NCI-H774 (cell line): ENCODE measurements around the gene GCKR.
A peak's percentile ranks its signal among the peaks of the same experiment; 100 is the strongest.

ENCODE experiments used
- DNase-seq: peaks from one replicate; lab custom pipeline; 2025; lab: John Stamatoyannopoulos, UW

The GCKR gene, protein sequence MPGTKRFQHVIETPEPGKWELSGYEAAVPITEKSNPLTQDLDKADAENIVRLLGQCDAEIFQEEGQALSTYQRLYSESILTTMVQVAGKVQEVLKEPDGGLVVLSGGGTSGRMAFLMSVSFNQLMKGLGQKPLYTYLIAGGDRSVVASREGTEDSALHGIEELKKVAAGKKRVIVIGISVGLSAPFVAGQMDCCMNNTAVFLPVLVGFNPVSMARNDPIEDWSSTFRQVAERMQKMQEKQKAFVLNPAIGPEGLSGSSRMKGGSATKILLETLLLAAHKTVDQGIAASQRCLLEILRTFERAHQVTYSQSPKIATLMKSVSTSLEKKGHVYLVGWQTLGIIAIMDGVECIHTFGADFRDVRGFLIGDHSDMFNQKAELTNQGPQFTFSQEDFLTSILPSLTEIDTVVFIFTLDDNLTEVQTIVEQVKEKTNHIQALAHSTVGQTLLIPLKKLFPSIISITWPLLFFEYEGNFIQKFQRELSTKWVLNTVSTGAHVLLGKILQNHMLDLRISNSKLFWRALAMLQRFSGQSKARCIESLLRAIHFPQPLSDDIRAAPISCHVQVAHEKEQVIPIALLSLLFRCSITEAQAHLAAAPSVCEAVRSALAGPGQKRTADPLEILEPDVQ

DNA sequence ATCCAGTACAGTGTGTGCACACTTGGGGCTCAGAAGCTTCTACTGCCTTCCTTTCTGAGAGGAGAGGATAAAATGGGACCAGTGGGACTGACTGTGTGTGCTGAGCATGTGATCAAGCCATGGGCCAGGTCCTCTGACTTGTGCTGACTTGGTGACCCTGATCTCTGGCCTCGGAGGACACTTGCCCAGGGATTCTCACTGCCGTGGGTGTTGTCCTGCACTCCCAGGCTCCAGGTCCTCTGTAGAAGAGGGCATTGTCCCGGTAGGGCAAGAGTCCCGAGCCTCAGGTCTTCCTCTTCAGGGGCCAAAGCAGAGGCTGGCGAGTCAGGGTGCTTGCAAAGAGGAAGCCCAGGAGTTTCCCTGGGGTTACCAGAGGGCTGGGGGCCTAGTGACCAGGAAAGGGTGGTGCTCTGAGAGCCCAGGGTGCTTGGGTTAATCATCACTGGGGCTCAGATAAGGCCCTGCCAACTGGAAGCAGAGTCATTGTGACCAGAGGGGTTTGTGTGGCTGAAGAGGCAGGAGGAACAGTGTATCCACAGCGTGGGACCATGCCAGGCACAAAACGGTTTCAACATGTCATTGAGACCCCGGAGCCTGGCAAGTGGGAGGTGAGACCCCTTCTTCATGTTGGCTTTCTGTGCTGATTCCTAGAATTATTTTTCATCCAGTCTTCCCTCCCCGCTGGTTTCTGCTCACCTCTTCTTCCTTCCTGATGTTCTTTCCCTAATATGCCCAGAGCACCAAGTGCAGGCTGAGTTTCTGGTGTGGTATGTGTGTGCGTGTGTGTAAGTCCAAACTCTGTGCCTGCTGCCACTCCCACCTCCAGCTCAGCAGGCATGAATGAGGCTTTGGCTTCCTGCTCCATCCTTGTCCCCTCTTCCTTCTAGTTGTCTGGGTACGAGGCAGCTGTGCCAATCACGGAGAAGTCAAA lies at the start of gene GCKR:
GCKR (plus strand) TSS at position 483 of the 931 bp plus-strand sequence; CDS start at position 549, 66 bp downstream.
- no peak for DNase-seq

DNA sequence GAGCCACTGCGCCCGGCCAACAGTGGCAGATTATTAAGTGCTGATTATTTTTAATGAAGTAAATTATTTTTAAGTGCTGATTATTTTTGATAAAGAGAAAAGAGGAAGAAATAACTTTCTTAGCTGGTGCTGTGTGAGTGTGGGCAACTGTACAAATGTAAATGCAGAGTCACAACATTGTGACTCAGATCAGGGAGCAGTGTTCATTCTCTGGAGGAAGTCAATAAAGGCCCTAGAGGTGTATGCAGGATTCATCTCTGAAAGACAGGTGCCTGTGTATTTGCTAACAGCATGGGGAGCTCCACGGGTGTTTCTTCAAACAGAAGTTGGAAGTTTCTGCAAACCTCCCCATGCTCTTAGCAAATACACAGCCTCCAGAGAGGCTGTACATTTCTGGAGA lies 48.3 kb upstream of the GCKR start:
- no peak for DNase-seq

- DNase-seq = no peak
Measured at GRCh38 chr2:27451095-27451494, 45.5 kb upstream of the GCKR start.

DNA sequence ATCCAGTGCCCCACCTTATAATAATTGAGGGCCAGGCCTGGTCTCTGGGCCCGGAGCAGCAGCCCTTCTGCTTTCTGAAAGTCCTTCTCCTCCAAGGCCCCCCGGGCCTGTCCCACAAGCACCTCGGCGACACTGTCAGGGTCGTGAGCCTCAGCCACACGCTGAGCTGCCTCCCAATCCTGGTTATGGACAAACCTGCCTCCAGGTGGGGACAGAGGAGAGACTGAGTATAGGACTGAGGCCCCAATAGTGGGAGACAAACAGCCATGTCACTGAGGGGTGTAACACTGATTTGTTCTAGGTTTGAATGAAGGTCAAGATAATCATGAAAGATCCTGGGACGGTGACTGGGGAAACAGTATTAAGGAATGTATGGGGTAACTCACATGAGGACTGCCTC lies 42.7 kb upstream of the GCKR start:
- DNase-seq = no peak

GRCh38 chr2:27461118-27461517 lies 35.5 kb upstream of the GCKR start:
- DNase-seq = no peak

GRCh38 chr2:27464443-27464842 lies 32.2 kb upstream of the GCKR start:
- DNase-seq = no peak

- DNase-seq = no peak
Measured at GRCh38 chr2:27471961-27472360, 24.7 kb upstream of the GCKR start.

DNA sequence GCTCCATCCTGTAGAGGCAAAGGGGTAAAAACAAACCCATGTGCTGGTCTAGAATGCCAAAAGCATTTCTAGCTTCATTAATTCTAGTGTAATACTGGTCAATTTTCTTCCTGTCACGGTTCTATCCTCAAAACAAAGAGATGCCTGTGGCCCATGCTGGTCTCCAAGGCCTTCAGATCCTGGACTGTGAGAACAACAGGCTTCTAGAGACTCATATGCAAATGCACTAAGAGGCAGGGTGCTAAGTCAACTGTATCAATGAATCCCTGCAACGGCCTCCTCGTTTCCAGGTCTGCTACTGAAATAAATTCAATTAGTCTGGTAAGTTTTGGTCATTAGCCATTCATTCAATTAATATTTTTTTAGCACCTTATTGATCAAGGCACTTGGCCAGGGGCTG lies 11.1 kb upstream of the GCKR start:
- DNase-seq = no peak

DNA sequence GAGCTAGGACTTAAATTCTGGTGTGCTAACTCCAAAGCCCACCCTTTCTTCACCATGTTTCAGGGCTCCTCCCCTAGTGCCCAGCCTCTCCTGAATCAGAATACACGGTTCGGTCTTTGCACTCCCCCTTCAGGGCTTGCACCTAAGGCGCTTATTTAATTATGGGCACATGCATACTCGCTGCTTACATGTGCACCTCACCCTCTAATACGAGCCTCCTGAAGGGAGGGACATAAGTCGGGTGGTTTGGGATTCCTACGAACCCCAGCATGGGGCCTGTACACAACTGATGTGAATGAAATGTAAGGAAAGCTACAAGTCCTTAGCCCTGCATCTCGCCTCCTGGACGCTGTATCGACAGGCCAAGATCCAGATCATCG lies 7.5 kb upstream of the GCKR start:
- peak; percentile 6 for DNase-seq

GRCh38 chr2:27489498-27490397 lies 6.9 kb upstream of the GCKR start, which contains the start of gene IFT172:
Gene IFT172, minus strand, starts transcription at chr2:27489743. Its CDS starts 90 bp downstream, at chr2:27489653.
- peak; percentile 99 for DNase-seq

GRCh38 chr2:27492557-27492956 lies 4.1 kb upstream of the GCKR start:
- no peak for DNase-seq

DNA sequence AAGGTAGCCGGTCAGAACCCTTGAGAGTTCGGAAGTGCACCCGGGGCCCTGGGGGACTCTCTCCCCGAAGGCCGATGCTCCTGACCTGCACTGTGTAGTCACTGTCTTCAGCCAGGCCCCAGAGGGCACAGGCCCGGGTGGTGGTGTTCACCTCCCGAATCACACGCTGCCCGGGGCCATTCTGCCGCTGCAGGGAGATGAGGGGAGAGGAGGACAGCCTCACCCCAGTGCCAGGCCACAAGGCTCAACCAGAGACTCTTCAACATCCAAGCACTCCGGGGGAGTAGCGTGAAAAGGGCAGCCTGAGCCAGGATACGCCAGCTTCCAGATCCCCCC lies 2.7 kb upstream of the GCKR start:
- DNase-seq = no peak

DNA sequence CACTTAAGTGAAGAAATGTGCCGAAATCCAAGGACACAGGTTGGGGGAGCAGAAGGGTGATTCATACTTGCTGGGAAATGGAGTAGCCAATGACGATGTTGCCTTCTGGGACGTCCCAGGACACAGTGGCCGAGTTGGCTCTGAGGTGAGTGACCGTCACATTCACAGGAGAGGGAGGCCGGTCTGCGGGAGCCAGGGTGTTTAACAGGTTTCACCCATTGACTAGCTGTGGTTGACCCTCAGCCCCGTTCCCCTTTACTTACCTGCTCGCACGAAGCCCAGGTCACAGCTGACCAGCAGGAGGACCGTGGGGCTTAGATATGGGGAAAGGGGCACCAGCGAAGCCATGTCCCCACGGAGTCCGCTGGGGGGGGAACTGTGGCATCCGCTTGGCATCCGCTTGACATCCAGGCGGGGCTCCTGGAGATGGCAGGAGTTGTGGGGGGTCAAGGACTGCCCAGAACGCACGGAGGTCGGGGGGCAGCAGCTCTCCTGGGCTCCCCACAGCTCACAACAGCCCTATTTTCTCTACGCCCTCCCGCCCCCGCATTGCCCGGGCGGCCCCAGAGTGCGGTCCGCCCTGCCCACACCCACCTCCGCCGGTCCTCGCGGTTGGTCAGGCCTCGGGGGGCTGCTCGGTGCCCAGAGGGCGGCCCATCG lies 2.2 kb upstream of the GCKR start:
- no peak for DNase-seq

- no peak for DNase-seq
Measured at GRCh38 chr2:27494944-27495554, 1.6 kb upstream of the GCKR start, which contains the start of gene FNDC4. Gene FNDC4, minus strand, starts transcription at chr2:27495200. Its CDS starts 521 bp downstream, at chr2:27494679.

DNA sequence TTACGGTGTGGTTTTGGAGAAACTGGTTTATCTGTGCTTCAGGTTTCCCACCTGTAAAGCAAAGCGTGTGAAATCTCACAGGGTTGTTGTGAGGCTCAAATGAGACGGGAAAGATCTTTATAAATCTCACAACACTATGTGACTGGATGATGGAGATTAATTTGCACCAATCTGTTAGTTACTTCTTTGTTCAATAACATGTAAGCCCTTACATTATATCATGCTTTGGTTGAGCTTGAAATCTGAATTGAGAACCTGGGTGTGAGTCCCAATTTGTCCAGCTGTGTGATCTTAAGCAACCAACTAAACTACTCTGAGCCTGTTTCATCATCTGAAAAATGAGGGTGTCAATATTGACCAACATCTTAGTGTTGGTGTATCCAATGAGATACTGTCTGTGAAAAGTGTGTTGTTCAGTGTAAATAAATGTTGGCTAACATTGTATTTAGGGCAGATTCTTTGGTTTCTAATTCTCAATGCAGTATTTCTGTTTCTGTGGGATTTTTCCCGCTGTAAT lies 741 bp upstream of the GCKR start:
- no peak for DNase-seq

- DNase-seq = no peak
Measured at GRCh38 chr2:27497288-27497627, 619 bp downstream of the GCKR start.

DNA sequence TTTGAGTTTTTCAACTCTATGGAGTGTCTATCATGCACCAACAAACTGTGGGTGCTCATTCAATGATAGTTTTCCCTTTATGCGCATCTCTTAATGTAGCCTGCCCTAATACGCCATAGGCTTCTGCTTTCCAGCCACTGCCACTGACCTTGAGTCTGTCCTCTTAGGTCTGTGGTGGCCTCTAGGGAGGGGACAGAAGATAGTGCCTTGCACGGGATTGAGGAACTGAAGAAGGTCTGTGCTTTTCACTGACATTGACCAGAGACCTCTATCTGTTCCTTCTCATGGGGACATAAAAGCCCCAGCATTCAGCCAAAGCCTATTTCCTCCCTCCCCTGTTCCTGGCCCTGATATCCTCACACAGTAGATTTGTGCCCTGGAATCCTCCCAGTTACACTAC lies 2.3 kb downstream of the GCKR start:
- DNase-seq = no peak

- DNase-seq = peak; percentile 63
Measured at GRCh38 chr2:27501042-27501441, 4.4 kb downstream of the GCKR start.

GRCh38 chr2:27502142-27502541 lies 5.5 kb downstream of the GCKR start:
- DNase-seq = no peak

DNA sequence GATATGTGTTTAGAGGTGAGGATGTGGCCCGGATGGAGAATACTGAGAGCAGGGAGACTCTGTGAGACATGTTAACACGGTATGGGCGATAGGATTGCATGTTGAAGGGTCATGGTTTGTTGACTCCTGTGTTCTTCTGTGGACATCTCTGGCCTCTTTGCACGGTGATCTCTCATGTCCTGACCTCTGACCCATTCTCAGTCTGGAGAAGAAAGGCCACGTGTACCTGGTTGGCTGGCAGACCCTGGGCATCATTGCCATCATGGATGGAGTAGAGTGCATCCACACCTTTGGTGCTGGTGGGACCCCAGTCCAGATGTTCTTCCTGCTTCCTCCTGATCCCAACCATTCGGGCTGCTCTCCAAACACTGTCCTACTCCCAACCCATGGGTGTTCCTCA lies 9.9 kb downstream of the GCKR start:
- DNase-seq = no peak
